Activated CD4-positive, alpha-beta T cell treated with anti-CD3 and anti-CD28 coated beads, Interleukin-2, amount 50 U/mL, for 48 hours (primary cell): ENCODE measurements around the gene PKN2.
"Not testable (repeated sequence)": the region's sequence is repeated elsewhere in the genome, so short reads cannot be mapped to it uniquely, and the experiment has no call there.

Source experiments
- DNase-seq, 2 experiments: peaks; one replicate each; pipeline ENCODE4 v3.0.0-alpha.2; 2020

PKN2 gene

DNA sequence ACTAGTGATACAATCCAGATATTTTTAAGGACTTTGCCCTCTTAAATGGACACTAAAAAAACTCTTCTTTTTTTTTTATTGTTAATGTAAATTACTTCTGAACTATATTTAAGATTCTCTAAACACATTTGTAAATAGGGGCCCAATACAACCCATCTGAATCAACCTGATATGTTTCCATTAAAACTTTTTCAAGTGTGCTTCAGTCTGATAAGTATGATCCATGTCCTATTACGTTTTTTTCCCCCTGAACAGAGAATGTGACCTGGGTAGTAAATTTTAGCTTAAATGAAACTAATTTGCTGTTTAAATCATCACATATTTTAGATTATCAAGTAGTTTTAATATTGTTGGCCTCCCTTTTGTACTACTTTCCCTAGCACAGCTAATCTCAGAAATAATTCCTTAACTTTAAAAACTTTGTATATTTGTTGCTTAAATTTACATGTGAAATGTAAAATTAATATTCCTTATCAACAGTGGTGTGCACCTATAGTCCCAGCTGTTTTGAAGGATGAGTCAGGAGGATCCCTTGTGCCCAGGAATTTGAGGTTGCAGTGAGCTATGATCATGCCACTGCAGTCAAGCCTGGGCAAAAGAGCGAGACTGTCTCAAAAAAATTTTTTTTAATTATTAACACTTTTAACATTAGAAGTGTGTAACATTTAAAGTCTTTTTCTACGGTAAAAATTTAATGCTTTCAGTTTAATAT, 3.0 kb upstream of the PKN2 start:
- DNase-seq: no peak

DNA sequence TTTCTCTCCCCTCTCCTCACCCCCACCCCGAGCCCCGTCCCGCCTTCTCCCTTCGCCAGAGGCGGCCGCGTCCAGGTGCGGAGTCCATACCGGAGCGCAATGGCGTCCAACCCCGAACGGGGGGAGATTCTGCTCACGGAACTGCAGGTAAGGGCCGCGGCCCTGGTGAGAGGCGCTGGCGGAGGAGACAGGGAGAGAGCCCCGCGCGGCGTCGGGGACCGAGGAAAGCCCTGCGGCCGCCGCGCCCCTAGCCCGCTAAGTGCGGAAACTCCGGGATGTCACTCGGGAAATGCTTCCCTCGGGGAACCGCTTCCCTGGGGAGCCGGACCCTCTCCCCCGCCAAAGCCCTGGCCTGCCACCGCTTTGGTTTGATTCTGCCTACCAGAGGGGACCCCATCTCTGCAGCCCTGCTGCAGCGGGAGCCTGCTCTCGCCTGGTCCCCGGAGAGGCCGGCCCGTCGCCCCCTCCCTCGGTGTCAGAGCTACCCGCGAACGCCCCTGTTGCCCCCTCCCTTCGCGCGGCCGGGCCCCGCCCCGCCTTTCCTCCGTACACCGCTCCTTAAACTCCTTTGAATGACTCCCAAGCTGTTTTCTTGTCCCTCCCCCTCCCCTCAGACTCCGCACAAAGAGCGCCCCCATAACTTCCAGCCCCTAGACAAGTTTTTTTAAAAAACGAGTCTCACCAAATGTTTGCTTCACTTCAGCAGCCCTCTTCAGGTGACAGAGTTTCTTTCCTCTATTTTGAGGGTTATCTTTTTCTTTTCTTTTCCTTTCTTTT, 597 bp downstream of the PKN2 start:
- peak; percentile 64 to 72 for DNase-seq

DNA sequence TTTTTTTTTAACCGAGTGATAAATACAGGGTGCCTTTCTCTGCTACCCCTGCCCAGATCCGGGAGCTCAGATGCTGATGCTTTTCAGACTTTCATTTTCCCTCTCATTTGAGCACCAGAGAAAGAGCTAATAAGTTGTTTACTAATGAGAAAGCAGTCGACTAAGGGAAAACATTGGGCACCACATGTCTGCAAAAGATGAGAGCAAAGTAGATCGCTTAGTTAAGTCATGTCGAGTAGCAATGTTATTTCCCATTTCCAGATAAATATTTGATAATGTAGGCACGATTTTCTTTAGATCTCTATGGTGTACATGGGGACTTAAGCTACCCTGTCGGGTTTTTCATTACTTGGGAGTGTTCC, 1.2 kb downstream of the PKN2 start:
- no peak for DNase-seq

DNA sequence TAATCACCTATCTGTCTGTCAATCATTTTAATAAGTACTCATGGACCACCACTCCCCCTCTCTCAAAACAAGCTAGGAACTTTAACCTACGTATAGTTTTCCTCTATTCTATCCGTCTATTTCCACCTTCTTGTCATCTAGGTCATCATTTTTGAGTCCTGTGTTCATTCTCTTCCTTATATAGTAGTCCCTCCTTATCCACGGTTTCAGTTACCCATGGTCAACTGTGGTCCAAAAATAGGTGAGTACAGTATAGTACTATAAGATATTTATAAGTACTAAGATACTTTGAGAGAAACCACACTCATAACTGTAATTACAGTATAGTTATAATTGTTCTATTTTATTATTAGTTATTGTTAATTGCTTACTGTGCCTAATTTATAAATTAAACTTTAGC, 7.5 kb downstream of the PKN2 start:
- DNase-seq: no peak

DNA sequence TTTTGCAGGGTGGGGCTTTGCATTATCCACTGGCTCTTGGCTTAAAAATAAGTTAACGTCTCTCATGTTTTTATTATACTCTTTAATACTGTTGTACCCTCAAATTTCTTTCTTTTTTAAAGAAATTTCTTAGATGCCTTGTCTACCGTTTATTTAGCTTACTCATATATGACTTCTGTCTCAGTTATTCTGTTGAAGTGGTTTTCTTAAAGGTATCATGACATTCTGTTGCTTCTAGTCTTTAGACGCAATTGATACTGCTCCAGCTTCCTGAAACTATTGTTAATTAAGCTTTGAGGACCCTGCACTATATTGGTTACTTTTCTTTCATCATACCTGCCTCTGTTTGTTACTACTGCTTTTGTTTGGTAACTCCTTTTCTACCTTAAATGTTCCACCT, 11.7 kb downstream of the PKN2 start:
- no peak for DNase-seq

DNA sequence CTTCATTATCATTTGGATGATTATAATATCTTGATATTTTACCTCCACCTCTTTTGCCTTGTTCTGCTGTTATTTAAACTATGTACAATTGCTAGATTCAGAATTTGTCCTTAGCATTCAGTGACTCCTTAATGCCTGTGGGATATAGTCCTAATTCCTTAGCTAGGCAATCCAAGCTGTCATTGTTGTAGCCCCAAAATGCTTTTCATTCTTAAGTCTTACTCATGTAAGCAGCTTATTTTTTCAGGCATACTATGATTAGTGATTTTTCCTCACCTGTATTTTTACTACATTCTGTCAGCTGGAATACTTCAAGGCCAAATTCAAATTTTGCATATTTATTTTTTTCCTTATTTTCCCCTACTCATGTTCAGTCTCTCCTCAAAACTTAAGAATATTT, 13.4 kb downstream of the PKN2 start:
- no peak for DNase-seq

DNA sequence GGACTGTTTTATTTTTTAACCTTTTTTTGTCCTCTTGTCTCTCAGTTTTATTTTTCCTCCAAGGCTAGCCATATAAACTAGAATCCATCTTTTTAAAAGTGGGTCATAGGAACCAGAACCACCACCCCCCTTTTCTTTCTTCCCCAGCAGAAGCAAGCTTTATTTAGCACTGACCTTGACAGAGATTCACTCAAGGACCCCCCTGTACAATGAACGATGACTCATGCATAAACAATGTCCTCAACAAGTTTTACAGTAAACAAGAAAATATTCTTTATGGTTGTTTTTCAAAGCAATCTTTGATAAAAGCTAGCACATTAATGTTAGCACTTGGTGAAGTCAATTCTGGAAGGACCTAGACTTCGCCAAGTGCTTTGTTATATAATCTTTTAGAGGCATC, 14.1 kb downstream of the PKN2 start:
- no peak for DNase-seq

DNA sequence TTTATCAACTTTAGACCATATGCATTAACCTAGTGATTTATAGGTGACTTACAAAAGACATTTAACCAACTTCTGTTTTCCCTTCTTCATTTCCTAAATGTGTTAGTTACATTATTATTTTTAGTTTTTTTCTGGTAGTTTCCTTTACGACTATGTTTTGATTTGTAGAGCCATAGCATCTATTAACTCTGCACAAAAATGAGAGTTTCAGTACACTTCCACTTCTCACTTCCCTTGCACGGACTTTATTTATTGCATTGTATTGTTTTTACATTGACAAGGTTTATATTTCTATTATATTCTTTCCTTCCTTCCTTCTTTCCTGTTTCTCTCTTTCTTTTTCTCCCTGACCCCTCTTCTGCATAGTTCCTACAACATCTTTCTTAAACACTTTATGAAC, 14.7 kb downstream of the PKN2 start:
- DNase-seq: no peak

DNA sequence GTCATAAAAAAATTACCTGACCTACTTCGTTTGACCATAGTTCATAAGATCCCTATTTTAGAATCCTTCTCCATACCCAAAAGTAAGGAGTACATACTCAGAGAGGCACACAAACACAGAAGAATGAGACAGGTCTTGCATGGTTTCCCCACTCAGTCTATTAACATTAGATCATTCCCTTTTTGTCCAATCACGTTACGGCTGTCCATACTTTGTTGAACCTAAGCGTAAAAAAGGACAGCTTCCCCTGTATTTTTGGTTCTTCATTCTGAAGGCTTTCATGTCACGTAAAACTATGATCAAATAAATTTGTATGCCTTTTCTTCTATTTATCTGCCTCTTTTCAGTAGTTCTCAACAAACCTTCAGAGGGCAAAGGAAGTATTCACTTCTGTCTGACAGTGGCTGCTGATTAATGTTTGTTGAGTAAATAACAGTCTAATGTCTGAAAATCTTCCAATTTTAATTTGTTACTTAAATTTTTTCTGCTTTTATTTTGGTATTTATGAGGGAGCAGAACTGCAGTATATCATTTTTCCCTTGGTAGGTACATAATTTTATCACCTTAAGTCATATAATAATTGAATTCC, 16.4 kb downstream of the PKN2 start:
- DNase-seq: no peak

DNA sequence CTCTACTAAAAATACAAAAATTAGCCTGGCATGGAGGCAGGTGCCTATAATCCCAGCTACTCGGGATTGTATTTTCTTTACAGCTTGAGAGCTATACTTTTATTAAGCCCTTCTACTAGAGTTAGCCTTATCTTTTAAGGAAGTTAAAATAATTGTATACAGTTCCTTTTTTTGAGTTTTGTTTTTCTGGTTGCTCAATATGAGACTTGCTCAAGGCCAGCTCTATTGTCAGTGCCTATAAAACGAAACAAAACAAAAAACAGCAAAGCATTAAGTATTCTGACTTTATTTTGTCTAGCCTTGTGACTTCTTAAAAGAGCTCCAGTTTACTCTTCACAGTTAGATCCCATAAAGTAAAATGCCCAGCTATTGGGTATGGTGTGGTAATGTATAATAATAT, 17.2 kb downstream of the PKN2 start:
- no peak for DNase-seq

DNA sequence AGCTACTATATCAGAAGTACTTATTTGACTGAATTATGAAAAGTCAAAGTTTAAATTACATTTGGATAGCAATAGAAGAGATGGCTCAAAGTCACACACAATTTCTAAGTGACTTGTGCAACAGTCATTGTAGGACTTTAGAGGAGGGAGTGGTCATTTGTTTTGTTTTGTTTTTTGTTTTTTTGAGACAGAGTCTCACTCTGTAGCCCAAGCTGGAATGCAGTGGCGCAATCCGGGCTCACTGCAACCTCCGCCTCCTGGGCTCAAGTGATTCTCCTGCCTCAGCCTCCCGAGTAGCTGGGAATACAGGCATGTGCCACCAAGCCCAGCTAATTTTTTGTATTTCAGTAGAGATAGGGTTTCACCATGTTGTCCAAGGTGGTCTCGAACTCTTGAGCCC, 17.7 kb downstream of the PKN2 start:
- not testable (repeated sequence) for DNase-seq

DNA sequence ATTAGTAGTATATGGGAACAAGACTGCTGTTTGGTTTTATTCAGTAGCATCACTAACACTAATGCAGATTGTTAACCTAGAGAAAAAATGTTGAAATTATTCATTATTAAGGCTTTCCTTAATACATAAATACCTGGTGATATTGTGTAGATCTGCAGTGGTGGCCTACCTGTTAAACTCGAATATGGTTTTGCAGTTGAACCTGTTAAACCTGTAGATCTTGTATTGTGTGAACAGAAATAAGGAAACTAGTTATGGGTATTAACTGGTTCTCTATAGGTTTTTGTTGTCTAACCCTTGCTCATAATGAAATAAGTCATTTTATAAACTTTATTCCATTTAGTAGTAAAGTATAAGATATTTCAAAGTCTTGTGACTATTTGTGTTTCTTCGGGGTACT, 23.9 kb downstream of the PKN2 start:
- no peak for DNase-seq

DNA sequence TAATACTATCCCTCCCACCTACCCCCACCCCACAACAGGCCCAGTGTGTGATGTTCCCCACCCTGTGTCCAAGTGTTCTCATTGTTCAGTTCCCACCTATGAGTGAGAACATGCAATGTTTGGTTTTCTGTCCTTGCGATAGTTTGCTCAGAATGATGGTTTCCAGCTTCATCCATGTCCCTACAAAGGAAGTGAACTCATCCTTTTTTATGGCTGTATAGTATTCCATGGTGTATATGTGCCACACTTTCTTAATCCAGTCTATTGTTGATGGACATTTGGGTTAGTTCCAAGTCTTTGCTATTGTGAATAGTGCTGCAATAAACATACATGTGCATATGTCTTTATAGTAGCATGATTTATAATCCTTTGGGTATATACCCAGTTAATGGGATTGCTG, 28.8 kb downstream of the PKN2 start:
- DNase-seq: not testable (repeated sequence)

DNA sequence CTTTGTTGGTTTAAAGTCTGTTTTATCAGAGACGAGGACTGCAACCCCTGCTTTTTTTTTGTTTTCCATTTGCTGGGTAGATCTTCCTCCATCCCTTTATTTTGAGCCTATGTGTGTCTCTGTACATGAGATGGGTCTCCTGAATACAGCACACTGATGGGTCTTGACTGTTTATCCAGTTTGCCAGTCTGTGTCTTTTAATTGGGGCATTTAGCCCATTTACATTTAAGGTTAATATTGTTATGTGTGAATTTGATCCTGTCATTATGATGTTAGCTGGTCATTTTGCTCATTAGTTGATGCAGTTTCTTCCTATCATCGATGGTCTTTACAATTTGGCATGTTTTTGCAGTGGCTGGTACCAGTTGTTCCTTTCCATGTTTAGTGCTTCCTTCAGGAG, 32.5 kb downstream of the PKN2 start:
- not testable (repeated sequence) for DNase-seq

DNA sequence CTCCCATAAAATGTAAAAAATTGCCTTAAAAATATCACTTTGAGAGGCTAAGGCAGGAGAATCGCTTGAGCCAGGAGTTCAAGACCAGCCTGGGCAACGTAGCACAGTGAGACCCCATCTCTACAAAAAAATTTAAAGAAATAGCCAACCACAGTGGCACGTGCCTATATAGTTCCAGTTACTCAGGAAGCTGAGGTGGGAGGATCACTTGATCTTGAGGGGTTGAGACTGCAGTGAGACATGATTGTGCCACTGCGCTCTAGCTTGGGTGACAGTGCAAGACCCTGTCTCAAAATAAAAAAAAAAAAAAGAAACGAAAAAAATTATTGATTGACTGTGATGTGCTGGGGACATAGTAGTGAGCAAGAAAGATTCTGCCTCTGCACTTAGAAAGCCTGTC, 38.4 kb downstream of the PKN2 start:
- DNase-seq: no peak

DNA sequence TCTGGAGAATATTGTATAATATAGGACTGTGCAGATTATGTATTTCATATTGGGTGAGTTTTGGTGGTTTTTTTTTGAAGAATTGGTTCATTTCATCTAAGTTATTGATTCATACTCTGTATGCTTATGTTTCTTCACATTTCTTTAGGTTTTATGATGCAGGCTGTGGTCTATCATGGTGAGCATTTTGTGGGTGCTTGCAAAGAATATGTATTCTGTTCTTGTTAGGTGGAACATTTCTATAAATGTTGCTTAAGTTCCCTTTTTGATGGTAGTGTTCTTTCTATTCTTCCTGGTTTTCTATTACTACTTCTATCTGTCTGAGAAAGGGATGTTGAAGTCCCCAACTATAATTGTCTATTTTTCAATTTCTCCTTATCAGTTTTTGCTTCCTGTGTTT, 42.6 kb downstream of the PKN2 start:
- DNase-seq: no peak

DNA sequence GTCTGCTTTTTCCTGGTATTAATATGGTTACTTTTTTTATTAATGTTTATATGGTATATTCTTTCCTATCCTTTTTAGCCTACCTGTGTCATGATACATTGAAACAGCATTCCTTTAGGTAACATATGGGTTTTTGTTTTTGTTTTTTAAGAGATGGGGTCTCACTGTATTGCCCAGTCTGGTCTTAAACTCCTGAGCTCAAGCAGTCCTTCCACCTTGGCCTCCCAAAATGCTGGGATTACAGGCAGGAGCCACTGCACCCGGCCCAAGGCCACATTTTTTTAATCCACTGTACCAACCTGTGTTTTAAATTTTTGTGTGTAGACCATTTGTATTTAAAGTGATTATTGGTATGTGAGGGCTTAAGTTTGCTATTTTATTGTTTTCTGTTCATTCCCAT, 43.1 kb downstream of the PKN2 start:
- no peak for DNase-seq

DNA sequence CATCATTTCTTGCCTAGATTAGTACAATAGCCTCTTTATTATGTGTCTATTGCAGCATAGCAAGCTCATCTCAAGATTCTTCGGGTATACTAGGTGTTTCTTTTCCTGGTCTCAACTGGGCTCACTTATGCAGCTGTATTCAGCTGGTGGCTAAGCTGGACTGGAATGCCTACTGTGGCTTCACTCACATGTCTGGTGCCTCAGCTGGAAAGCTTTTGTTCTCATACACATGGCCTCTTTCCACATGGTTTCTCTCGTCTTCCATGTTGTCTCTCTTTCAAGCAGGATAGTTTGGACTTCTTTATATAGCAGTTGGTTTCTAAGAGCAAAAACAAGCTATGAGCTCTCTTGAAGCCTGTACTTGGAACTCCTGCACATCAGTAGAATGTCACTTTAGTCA, 45.2 kb downstream of the PKN2 start:
- DNase-seq: no peak

DNA sequence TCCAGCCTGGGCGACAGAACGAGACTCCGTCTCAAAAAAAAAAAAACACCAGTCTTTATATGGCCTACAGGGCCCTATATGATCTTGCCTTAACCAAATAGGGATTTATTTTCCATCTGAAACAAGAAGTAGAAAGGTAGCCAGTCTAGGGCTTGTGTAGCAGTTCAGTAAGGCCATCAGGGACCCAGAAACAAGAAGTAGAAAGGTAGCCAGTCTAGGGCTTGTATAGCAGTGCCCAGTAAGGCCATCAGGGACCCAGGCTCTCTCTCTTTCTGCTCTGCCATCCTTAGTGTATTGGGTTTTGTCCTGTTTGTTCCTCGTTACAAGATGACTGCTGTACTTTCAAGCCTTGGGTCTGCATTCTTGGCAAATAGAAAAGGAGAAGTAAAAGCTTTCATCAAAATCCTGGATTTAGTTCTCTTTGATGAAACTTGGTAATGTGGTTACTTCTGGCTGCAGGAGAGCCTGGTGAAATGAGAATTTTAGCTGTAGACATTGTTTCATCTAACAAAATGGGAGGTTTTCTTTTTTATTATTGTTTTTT, 46.1 kb downstream of the PKN2 start:
- no peak for DNase-seq

DNA sequence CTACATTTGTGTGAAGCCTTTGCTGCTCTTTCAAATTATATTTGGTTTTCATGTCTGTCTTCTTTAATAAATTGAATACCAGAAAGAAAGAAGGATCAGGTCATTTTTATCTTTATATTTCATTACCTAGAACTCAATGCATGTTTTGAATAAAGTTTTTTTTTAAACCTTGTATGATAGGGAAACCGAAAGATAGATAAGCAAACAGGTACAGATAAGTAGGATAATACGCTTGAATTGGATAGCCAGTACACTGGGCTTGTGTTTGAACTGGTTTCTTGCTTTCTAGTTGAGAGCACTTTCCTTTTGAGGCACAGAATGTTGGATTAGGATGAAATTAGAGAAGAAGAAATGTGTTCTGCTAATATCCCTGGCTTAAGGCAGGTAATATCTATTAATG, 46.9 kb downstream of the PKN2 start:
- DNase-seq: no peak

DNA sequence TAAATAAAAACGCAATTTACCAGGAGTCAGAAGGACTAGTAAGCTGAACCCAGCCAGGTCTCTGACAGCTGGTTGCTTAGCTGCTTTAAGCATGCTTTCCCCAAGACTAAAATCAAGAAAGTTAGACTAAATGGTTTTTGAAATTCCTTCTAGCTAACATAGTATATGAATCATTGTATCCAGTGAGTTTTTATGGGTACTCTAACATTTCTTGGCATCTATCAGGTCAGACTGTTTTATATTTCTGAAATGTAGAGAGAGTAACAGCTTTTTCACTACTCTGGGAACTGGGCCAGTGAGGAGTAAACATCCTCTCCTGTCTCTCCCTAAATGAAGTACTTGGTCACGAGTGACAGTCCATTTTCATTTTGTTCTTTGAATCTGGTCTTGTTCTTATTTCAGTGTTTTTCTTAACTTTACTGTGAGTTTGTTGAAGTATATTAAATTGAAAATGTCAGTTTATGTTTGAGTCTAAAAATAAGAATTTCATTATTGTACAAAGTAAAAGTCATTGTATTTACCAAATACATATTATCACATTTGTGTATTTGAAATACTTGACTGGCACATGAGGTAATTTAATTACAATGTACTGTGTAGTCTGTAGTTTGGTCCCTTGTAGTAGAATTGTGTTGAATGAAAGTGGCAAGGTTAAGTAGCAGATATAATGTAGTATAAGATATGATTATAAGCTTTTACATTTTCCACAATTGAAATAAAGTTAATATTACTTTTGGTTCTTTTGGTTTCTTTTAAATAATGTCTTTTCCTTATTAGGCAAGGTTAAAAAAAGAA, 47.6 kb downstream of the PKN2 start:
- DNase-seq: no peak

DNA sequence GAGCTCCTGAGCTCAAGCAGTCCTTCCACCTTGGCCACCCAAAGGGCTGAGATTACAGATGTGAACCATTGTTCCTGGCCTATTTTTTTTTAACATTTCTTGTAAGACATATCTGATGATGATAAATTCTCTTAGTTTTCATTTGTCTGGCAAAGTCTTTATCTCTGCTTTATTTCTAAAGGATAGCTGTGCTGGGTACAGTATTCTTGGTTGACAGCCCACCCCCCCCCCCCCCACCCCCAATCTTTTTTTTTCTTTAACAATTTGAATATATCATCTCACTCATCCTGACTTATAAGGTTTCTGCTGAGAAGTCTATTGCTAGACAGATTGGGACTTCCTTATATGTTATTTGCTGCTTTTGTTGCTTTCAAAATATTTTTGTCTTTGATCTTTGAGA, 51.3 kb downstream of the PKN2 start:
- DNase-seq: no peak

DNA sequence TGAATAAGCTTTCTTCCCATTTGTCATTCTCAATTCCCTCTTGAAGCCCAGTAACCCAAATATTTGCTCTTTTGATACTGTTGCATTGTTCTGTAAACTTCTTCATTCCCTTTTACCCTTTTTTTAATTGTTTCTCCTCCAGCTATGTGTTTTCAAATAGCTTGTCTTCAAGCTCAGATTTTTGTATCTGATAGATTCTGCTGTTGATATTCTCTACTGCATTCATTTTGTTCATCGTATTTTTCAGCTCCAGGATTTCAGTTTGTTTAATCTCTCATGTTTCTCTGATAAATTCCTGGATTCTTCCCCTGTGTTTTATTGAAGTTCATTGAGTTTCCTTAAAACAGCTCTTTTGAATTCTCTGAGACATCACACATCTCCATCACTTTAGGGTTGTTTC, 51.8 kb downstream of the PKN2 start:
- DNase-seq: no peak
